Measurements from ENCODE around the gene REM1.

DNA sequence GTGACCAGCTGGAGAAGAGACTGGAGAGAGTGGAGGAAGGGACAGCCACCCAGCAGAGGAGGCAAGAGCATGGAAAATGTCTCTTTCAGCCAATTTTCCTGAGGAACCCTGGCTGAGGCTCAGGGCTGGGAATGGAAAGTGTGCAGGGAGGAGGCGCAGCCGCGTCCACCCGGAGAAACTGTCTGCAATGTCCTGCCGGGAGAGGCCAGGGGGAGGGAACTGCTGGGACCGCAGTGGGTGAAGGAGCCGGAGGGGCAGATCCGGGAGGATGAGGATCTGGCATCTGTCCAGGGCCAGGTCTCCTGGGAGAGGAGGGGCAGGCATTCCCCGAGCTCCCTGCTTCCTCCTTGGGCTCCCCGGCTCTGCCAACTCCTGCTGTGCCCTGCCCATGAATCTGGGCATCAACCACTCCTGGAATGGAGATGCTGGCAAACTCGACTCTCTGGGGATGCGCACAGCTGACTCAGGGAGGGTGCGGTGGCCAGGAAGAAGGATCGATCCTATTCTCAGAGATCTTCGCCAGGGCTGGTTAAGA, 21.7 kb downstream of the REM1 start:
- TF ChIP-seq, protein P1, sequence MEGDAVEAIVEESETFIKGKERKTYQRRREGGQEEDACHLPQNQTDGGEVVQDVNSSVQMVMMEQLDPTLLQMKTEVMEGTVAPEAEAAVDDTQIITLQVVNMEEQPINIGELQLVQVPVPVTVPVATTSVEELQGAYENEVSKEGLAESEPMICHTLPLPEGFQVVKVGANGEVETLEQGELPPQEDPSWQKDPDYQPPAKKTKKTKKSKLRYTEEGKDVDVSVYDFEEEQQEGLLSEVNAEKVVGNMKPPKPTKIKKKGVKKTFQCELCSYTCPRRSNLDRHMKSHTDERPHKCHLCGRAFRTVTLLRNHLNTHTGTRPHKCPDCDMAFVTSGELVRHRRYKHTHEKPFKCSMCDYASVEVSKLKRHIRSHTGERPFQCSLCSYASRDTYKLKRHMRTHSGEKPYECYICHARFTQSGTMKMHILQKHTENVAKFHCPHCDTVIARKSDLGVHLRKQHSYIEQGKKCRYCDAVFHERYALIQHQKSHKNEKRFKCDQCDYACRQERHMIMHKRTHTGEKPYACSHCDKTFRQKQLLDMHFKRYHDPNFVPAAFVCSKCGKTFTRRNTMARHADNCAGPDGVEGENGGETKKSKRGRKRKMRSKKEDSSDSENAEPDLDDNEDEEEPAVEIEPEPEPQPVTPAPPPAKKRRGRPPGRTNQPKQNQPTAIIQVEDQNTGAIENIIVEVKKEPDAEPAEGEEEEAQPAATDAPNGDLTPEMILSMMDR (IDR thresholded peaks at IDR 0.05; ENCODE audit: low read depth, low read length, poor library complexity, severe bottlenecking): no peak
- TF ChIP-seq EZH2phosphoT487 (IDR thresholded peaks at IDR 0.05; ENCODE audit: borderline replicate concordance, low read length): no peak

All from DOHH2 (cell line).